Epithelial cell of esophagus (primary cell): Measurements from ENCODE around the gene LEF1.

Experiments
- DNase-seq: peaks from one replicate; pipeline ENCODE4 v3.0.0; 2010; ENCODE audit warnings: low read depth
- H3K4me3 ChIP-seq: 2 replicates; pipeline ENCODE4 v1.5.1; 2011; ENCODE audit warnings: mild to moderate bottlenecking, low read length, control low read depth
- CTCF ChIP-seq: IDR thresholded peaks from 2 replicates; pipeline ENCODE4 v1.5.1; 2011; ENCODE audit warnings: low read depth, mild to moderate bottlenecking, low read length, control low read depth, inconsistent platforms; ENCODE audit not compliant: insufficient read depth; ENCODE audit errors: missing control alignments

LEF1 gene

GRCh38 chr4:108109111-108109510 is 59.6 kb downstream of the LEF1 start:
- TF ChIP-seq CTCF = no peak
- DNase-seq = no peak
- no peak overlapping the region for H3K4me3 ChIP-seq

DNA sequence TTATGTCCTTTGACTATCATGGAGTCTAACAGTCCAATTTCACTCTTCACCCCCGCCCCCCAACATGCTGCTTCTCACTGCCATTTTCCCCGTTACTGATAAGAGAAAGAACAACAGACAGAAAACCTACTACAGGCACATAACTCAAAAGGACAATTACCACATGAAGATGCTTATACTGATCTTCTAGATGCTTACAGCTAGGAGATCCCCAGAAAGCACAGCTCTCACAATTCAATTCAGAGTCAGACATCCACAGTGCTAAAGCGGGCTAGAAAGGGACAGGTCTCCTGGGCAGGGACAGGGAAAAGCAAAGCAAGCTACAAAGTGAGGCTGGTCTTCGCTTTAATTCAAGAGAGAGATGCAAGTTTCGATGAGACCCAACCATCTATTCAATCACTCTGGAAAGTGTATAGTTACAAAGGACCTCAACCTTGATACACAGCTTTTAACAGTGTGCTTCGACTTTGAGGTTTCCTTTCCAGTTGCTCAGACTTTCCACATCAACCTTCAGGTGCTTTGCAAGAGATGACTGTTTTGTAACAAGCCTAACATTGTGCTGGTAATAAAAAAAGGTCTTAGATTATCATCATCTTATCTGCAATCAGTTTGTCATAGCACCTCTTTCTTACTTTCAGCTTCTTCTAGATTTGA is 60.9 kb downstream of the LEF1 start:
- TF ChIP-seq CTCF = no peak
- H3K4me3 ChIP-seq = no peak overlapping the region
- DNase-seq = no peak

DNA sequence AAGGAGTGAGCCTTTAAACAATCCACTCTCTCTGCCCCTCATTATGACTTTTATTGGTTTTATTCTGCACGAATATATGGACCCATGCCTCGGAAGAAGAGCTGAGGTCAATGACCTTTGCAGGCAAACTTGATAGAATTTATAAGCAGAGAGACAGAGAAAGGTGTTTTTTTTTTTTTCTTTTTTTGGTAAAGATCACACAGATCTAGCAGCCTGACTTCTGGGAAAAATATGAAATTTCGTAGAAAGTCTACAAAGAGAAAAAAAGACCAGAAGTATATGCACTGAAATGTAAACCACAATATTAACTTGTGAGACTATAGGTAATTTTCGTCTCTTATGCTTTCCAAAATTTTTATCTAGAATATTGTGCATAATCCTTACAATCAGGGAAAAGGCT is 61.6 kb downstream of the LEF1 start:
- H3K4me3 ChIP-seq = no peak overlapping the region
- no peak for TF ChIP-seq CTCF
- DNase-seq = no peak

- no peak for DNase-seq
- no peak for TF ChIP-seq CTCF
- H3K4me3 ChIP-seq = no peak overlapping the region
These were observed 62.5 kb downstream of the LEF1 start for GRCh38 chr4:108106186-108106585.

- no peak for TF ChIP-seq CTCF
- H3K4me3 ChIP-seq = no peak overlapping the region
- DNase-seq = no peak
These were observed 65.5 kb downstream of the LEF1 start for GRCh38 chr4:108103099-108103862.

DNA sequence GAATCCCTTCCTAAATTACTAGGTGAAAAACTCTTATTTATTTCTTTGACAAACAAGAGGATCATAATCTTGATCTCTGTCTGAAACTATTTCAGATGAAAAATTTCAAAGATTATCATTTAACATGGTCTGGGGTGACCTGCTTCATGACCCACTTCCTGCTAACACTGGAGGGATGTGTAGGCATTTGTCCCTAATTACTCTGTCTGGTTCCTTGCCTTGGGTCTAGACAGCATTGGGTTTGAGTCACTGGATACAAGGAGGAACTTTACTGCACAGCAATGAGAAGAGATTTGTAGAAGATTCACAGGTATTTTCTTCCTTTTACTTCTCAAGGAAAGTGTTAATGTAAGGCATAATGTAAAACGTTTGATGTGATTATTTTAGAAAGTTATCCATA is 67.9 kb downstream of the LEF1 start:
- DNase-seq = no peak
- H3K4me3 ChIP-seq = no peak overlapping the region

More for the DNA sequence above, 67.9 kb downstream of the LEF1 start:
- no peak for TF ChIP-seq CTCF
